Mesenchymal stem cell (in vitro differentiated cells and primary cell): Measurements from ENCODE around the gene KDM4B.

ENCODE experiments used
- DNase-seq: peaks from one replicate; pipeline ENCODE4 v3.0.0-alpha.2; 2013
- H2AFZ ChIP-seq: one replicate; pipeline ENCODE4 v1.6.1; 2013; ENCODE audit warnings: low read depth, mild to moderate bottlenecking, control low read depth, inconsistent platforms, low read length, moderate library complexity
- H2AK5ac ChIP-seq: 2 replicates; pipeline ENCODE4 v1.6.1; 2013; ENCODE audit warnings: low read length, moderate library complexity, mild to moderate bottlenecking, inconsistent platforms; ENCODE audit not compliant: severe bottlenecking
- H2BK120ac ChIP-seq: one replicate; pipeline ENCODE4 v1.6.1; 2013; ENCODE audit warnings: low read depth, mild to moderate bottlenecking, inconsistent platforms, low read length, moderate library complexity
- H2BK12ac ChIP-seq, 2 experiments: one replicate each; pipeline ENCODE4 v1.6.1; 2013; ENCODE audit warnings: inconsistent platforms in 2 of 2, low read length in 2 of 2, mild to moderate bottlenecking in 2 of 2, moderate library complexity in 2 of 2, control low read depth in 1 of 2
- H2BK15ac ChIP-seq: one replicate; pipeline ENCODE4 v1.6.1; 2013; ENCODE audit warnings: mild to moderate bottlenecking, low read depth, inconsistent platforms; ENCODE audit not compliant: poor library complexity, severe bottlenecking
- H2BK5ac ChIP-seq: 2 replicates; pipeline ENCODE4 v1.6.1; 2013; ENCODE audit warnings: low read depth, mild to moderate bottlenecking, low read length, control low read depth, inconsistent platforms; ENCODE audit not compliant: poor library complexity, severe bottlenecking
- H3K14ac ChIP-seq, 2 experiments: one replicate each; pipeline ENCODE4 v1.6.1; 2013; ENCODE audit warnings: inconsistent platforms in 2 of 2, low read length in 2 of 2, control low read depth in 1 of 2, mild to moderate bottlenecking in 1 of 2, moderate library complexity in 1 of 2
- H3K18ac ChIP-seq, 2 experiments: one replicate each; pipeline ENCODE4 v1.6.1; 2013; ENCODE audit warnings: inconsistent platforms in 2 of 2, low read length in 2 of 2, control low read depth in 1 of 2, low read depth in 1 of 2, mild to moderate bottlenecking in 1 of 2
- H3K23ac ChIP-seq, 2 experiments: one replicate each; pipeline ENCODE4 v1.6.1; 2013; ENCODE audit warnings: inconsistent platforms in 2 of 2, low read length in 2 of 2, mild to moderate bottlenecking in 2 of 2, moderate library complexity in 2 of 2, control low read depth in 1 of 2
- H3K27ac ChIP-seq: 2 replicates; pipeline ENCODE4 v1.5.1; 2013; ENCODE audit warnings: mild to moderate bottlenecking, moderate library complexity, low read length, control low read depth, inconsistent platforms; ENCODE audit not compliant: poor library complexity, severe bottlenecking
- H3K27me3 ChIP-seq, 2 experiments: 2 replicates each; pipeline versions ENCODE4 v1.6.1 to v1.7.0; 2013; ENCODE audit warnings: low read length in 2 of 2, mild to moderate bottlenecking in 2 of 2, moderate library complexity in 2 of 2, control low read depth in 1 of 2, inconsistent platforms in 1 of 2; ENCODE audit not compliant: control insufficient read depth in 1 of 2, insufficient read depth in 1 of 2
- H3K36me3 ChIP-seq, 2 experiments: 2 replicates each; pipeline versions ENCODE4 v1.6.1 to v1.7.0; 2013; ENCODE audit warnings: low read length in 2 of 2, control low read depth in 1 of 2, inconsistent platforms in 1 of 2, low read depth in 1 of 2, mild to moderate bottlenecking in 1 of 2; ENCODE audit not compliant: insufficient read depth in 2 of 2, control insufficient read depth in 1 of 2
- H3K4ac ChIP-seq, 2 experiments: one replicate each; pipeline ENCODE4 v1.6.1; 2013; ENCODE audit warnings: inconsistent platforms in 2 of 2, low read length in 2 of 2, mild to moderate bottlenecking in 2 of 2, moderate library complexity in 2 of 2, control low read depth in 1 of 2, low read depth in 1 of 2
- H3K4me1 ChIP-seq: 2 replicates; pipeline ENCODE4 v1.6.1; 2013; ENCODE audit warnings: low read depth, low read length, control low read depth; ENCODE audit not compliant: control insufficient read depth, insufficient read depth
- H3K4me2 ChIP-seq: 2 replicates; pipeline ENCODE4 v1.6.1; 2013; ENCODE audit warnings: low read length, mild to moderate bottlenecking, inconsistent platforms; ENCODE audit not compliant: poor library complexity, severe bottlenecking
- H3K4me3 ChIP-seq, 2 experiments: 2 replicates each; pipeline versions ENCODE4 v1.5.1 to v1.7.0; 2013; ENCODE audit warnings: low read length in 2 of 2, mild to moderate bottlenecking in 2 of 2, control low read depth in 1 of 2, low read depth in 1 of 2; ENCODE audit not compliant: insufficient read depth in 1 of 2
- H3K79me1 ChIP-seq: replicated peaks from 2 replicates; pipeline ENCODE4 v1.6.1; 2013; ENCODE audit warnings: mild to moderate bottlenecking, control low read depth, low read length, inconsistent platforms; ENCODE audit not compliant: poor library complexity, severe bottlenecking
- H3K9ac ChIP-seq: 2 replicates; pipeline ENCODE4 v1.7.0; 2013; ENCODE audit warnings: mild to moderate bottlenecking, low read length, moderate library complexity
- H3K9me3 ChIP-seq: 2 replicates; pipeline ENCODE4 v1.7.0; 2013; ENCODE audit warnings: mild to moderate bottlenecking, low read length; ENCODE audit not compliant: control insufficient read depth
- H4K8ac ChIP-seq: one replicate; pipeline ENCODE4 v1.6.1; 2013; ENCODE audit warnings: inconsistent platforms, mild to moderate bottlenecking, low read length, moderate library complexity
- H4K91ac ChIP-seq: one replicate; pipeline ENCODE4 v1.6.1; 2013; ENCODE audit warnings: mild to moderate bottlenecking, low read length, inconsistent platforms
- WGBS: methylation state at CpG from one replicate; pipeline ENCODE4 v1.1.7; 2013; ENCODE audit warnings: mixed read lengths; 5-methylcytosine and 5-hydroxymethylcytosine counted together

The KDM4B gene

DNA sequence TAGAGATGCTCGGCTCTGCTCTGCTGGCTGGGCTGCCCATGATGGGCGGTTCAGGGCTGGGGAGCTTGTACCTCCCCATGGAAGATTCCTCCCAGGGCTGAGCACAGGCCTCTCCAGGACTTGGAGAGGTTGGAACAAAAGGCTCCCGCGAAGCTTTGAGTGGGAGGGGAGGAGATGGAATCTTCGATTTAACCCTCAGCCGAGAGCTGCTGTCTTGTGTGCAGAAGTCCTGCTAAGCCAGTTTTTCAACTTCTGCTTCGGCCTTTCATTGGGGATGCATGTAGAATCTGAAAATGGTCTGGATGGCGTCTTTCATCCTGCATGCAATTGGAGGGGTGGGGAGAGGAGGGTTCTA lies 163.3 kb downstream of the KDM4B start:
- Histone ChIP-seq H3K9me3 (no peaks in the 10 kb centered on the region), H3K23ac (no peak overlapping the region), H3K4ac (no peak overlapping the region), H3K4me1 (peaks cover 23% of the 10 kb centered on the region), H3K27ac (no peak overlapping the region), H4K91ac (no peak overlapping the region), H2BK120ac (no peak overlapping the region), H2AFZ (no peak overlapping the region), H4K8ac (no peak overlapping the region), H2BK5ac (no peak overlapping the region), H3K79me1 (peaks cover 3% of the 10 kb centered on the region), H2BK12ac (no peak overlapping the region), H3K4me3 (no peak overlapping the region), H3K9ac (no peak overlapping the region), H3K36me3 (peaks cover 30 to 82% of the 10 kb centered on the region in 2 experiments), H3K14ac (no peak overlapping the region), H3K18ac (no peak overlapping the region), H3K27me3 (no peaks in the 10 kb centered on the region), H2BK15ac (no peak overlapping the region), H3K4me2 (no peak overlapping the region), H2AK5ac (no peak overlapping the region)
- DNase-seq, result no peak
- 91% methylated on average over 8 of the region's 8 CpGs for WGBS

DNA sequence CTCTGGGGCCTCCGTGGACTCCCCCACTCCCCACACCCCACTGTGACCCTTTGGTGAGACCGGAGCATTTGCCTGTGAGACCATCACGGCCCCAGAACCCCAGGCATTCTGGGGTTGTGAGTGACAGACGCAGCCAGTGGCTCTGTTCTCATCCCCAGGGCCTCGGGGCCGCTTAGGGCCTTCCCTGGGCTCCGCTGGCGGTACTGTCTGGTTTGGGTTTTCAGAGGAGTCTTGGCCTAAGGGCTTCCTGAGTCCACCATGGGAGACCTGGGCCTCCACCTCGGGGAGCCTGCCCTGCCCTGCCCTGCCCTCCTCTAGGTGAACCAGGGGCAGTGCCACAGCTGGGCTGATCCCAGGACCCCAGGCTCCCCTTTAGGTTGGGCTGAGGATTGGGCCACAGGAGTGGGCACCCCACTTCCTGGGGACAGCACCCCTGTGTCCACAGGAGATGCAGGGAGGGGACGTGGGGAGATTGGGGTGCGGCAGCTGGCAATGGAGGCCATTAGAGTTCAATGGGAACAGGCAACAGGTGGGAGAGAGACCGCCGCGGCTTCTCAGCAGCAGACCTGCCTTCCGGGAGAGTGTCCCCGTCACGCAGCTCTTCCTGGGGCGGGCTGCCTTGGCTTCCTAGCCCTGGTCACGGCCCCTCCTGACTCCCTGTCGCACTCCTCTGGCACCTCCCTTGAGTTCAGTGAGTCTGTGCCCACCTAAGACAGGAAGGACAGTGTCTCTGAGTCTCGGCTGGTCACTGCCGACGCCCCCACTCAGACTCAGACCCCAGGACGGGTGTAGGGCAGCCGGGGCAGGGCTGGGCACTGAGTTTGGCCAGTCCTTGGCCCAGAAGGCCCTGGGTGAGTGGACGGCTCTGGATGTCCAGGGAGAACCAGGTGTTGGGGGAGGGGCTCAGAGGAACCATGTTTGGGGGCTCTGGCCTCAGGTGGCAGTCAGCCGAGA lies 164.1 kb downstream of the KDM4B start:
- Histone ChIP-seq H3K14ac (no peak overlapping the region), H3K9ac (no peak overlapping the region), H3K36me3 (peaks cover 38 to 87% of the 10 kb centered on the region in 2 experiments), H3K4ac (no peak overlapping the region), H2BK5ac (no peak overlapping the region), H2AK5ac (no peak overlapping the region), H3K18ac (no peak overlapping the region), H3K27me3 (no peaks in the 10 kb centered on the region), H3K4me1 (peaks cover 16% of the 10 kb centered on the region), H2AFZ (no peak overlapping the region), H3K79me1 (peaks cover 3% of the 10 kb centered on the region), H3K4me2 (no peak overlapping the region), H4K91ac (no peak overlapping the region), H3K27ac (no peak overlapping the region), H3K4me3 (no peak overlapping the region), H2BK12ac (no peak overlapping the region), H3K9me3 (no peaks in the 10 kb centered on the region), H2BK15ac (no peak overlapping the region), H3K23ac (no peak overlapping the region), H2BK120ac (no peak overlapping the region), H4K8ac (no peak overlapping the region)
- DNase-seq, result no peak
- WGBS, result 95% methylated on average over 27 of the region's 27 CpGs

DNA sequence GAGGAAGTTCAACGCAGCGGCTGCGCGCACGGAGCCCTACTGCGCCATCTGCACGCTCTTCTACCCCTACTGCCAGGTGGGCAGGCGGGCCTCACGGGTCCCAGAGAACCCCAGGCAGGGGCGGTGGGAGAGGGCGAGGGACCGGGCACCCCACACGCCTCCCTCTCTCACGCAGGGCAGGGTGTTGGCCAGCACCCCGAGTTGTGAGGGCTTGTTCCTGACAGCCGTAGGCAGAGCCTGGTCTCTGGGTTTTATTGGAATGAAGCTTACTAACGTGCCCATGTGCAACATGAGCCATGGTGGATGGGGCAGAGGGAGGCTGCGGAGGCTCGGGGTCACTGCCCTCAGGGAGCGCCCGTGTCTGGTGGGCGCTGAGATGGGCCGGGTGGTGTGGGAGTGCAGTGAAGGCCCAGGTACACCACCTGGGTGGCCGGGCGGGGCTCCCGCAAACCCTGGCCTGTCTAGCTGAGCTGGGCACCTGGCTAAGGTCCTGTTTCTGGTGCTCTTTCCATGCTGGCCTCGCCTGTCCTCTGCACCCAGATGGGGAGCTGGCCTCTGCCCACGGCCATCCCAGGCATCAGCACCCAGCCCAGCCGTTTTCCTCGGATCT lies 165.2 kb downstream of the KDM4B start:
- no peak overlapping the region for H3K4me2 ChIP-seq
- H4K91ac ChIP-seq, result no peak overlapping the region
- H3K27me3 ChIP-seq, result no peaks in the 10 kb centered on the region
- 96% methylated on average over 30 of the region's 30 CpGs for WGBS
- no peak overlapping the region for H3K4me3 ChIP-seq
- H3K79me1 ChIP-seq, result peaks cover 5% of the 10 kb centered on the region
- H3K9me3 ChIP-seq, result no peaks in the 10 kb centered on the region
- H3K14ac ChIP-seq, result no peak overlapping the region
- no peak overlapping the region for H4K8ac ChIP-seq
- no peak overlapping the region for H2AFZ ChIP-seq
- no peak overlapping the region for H2AK5ac ChIP-seq
- H2BK5ac ChIP-seq, result no peak overlapping the region
- no peak for DNase-seq
- no peak overlapping the region for H3K27ac ChIP-seq
- no peak overlapping the region for H3K23ac ChIP-seq
- H2BK15ac ChIP-seq, result no peak overlapping the region
- H3K36me3 ChIP-seq, result peaks cover 49 to 97% of the 10 kb centered on the region in 2 experiments
- peaks cover 8% of the 10 kb centered on the region for H3K4me1 ChIP-seq
- no peak overlapping the region for H3K4ac ChIP-seq
- no peak overlapping the region for H3K9ac ChIP-seq
- H3K18ac ChIP-seq, result no peak overlapping the region
- no peak overlapping the region for H2BK12ac ChIP-seq
- H2BK120ac ChIP-seq, result no peak overlapping the region

DNA sequence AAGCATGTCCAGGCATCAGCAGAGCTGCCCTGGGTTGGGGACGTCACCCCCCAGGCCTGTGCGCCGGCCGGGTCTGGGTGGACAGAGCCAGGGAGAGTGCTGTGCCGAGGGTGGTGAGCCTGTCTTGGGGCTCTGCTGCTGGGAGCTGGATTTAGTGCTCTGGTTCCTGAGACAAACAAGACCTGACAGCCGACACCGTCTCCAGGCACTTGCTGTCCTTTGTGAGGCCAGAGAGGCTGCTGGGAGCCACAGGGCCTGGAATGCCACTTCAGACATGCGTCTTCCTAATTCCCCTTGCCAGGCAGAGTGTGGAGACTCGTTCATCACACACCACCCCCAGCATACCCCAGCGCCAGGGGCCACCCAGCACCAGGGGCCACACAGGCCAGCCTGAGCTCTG lies 165.8 kb downstream of the KDM4B start:
- DNase-seq, result no peak
- H3K27me3 ChIP-seq, result no peaks in the 10 kb centered on the region
- H2BK120ac ChIP-seq, result no peak overlapping the region
- peaks cover 55 to 97% of the 10 kb centered on the region in 2 experiments for H3K36me3 ChIP-seq
- no peak overlapping the region for H4K8ac ChIP-seq
- peaks cover 7% of the 10 kb centered on the region for H3K79me1 ChIP-seq
- H3K4me3 ChIP-seq, result no peak overlapping the region
- no peak overlapping the region for H3K27ac ChIP-seq
- H3K9me3 ChIP-seq, result no peaks in the 10 kb centered on the region
- H3K9ac ChIP-seq, result no peak overlapping the region
- no peak overlapping the region for H3K14ac ChIP-seq
- H3K18ac ChIP-seq, result no peak overlapping the region
- H2AFZ ChIP-seq, result no peak overlapping the region
- no peak overlapping the region for H3K23ac ChIP-seq
- no peak overlapping the region for H2BK12ac ChIP-seq
- H2BK5ac ChIP-seq, result no peak overlapping the region
- WGBS, result 86% methylated on average over 10 of the region's 10 CpGs
- H2BK15ac ChIP-seq, result no peak overlapping the region
- no peak overlapping the region for H3K4ac ChIP-seq
- no peak overlapping the region for H2AK5ac ChIP-seq
- peaks cover 9% of the 10 kb centered on the region for H3K4me1 ChIP-seq
- H3K4me2 ChIP-seq, result no peak overlapping the region
- no peak overlapping the region for H4K91ac ChIP-seq
